Midbrain (tissue), 1 donor: ENCODE measurements around the gene SFRP5.

ENCODE experiments used
- DNase-seq: peaks from one replicate; lab custom pipeline; 2025; lab: John Stamatoyannopoulos, UW

The SFRP5 gene

GRCh38 chr10:97771913-97772823 lies at the start of gene SFRP5:
Gene SFRP5, minus strand, starts transcription at chr10:97771999. Its CDS starts 166 bp downstream, at chr10:97771833.
- DNase-seq: no peak

- DNase-seq: no peak
Measured at GRCh38 chr10:97820096-97820704, 48.4 kb upstream of the SFRP5 start.

GRCh38 chr10:97818572-97818971 lies 46.8 kb upstream of the SFRP5 start:
- DNase-seq: no peak

GRCh38 chr10:97816609-97817008 lies 44.8 kb upstream of the SFRP5 start:
- no peak for DNase-seq

GRCh38 chr10:97814996-97815395 lies 43.2 kb upstream of the SFRP5 start:
- DNase-seq: no peak

GRCh38 chr10:97813311-97813710 lies 41.5 kb upstream of the SFRP5 start:
- DNase-seq: no peak

GRCh38 chr10:97812696-97813095 lies 40.9 kb upstream of the SFRP5 start:
- DNase-seq: no peak

- DNase-seq: no peak
Measured at GRCh38 chr10:97811958-97812357, 40.2 kb upstream of the SFRP5 start.

- DNase-seq: no peak
Measured at GRCh38 chr10:97810446-97810845, 38.6 kb upstream of the SFRP5 start.

GRCh38 chr10:97805949-97806348 lies 34.1 kb upstream of the SFRP5 start:
- no peak for DNase-seq

- DNase-seq: no peak
Measured at GRCh38 chr10:97805096-97805884, 33.5 kb upstream of the SFRP5 start.

GRCh38 chr10:97801422-97801821 lies 29.6 kb upstream of the SFRP5 start:
- no peak for DNase-seq

- no peak for DNase-seq
Measured at GRCh38 chr10:97800474-97800873, 28.7 kb upstream of the SFRP5 start.

GRCh38 chr10:97798958-97799610 lies 27.3 kb upstream of the SFRP5 start:
- no peak for DNase-seq

GRCh38 chr10:97796651-97797050 lies 24.9 kb upstream of the SFRP5 start:
- DNase-seq: no peak

GRCh38 chr10:97795886-97796285 lies 24.1 kb upstream of the SFRP5 start:
- no peak for DNase-seq

- DNase-seq: peak; percentile 47
Measured at GRCh38 chr10:97791824-97792721, 20.3 kb upstream of the SFRP5 start.

GRCh38 chr10:97789770-97790397 lies 18.1 kb upstream of the SFRP5 start:
- no peak for DNase-seq

GRCh38 chr10:97788552-97789442 lies 17.0 kb upstream of the SFRP5 start:
- no peak for DNase-seq
